SK-N-SH (cell line): ENCODE results near the gene EXOC8. TPM values are rescaled to one million over a fixed set of nuclear protein-coding genes. Genes with fewer than 3 reads are reported as not detected.

ENCODE experiments used
- CTCF ChIA-PET: fragments of 300-600, 350-600 bp; formaldehyde crosslinking; extraction: SDS; loops from one replicate; lab custom pipeline; 2021; lab: Yijun Ruan, JAX
- POLR2A ChIA-PET: fragments of 350-600 bp; sonication (Branson Sonifier 250); formaldehyde crosslinking; extraction: SDS; loops from one replicate; lab custom pipeline; 2020; ENCODE audit warnings: antibody characterized with exemption, inconsistent platforms; lab: Yijun Ruan, JAX
- DNase-seq: peaks from one replicate; pipeline ENCODE4 v3.0.0; 2012
- H2AFZ ChIP-seq: fragments of 200-600 bp; sonication (generic); 2 replicates; pipeline ENCODE4 v1.8.1; 2016; ENCODE audit warnings: antibody characterized with exemption, mild to moderate bottlenecking, low read depth
- H3F3A ChIP-seq: fragments of 200-600 bp; sonication (generic); replicated peaks from 2 replicates; pipeline ENCODE3; 2016; ENCODE audit warnings: antibody characterized with exemption, mild to moderate bottlenecking; ENCODE audit not compliant: insufficient read depth
- H3K27ac ChIP-seq, 2 experiments: fragments of 200-500 bp in 1 of 2; fragments of 200-600 bp in 1 of 2; sonication (Bioruptor generic) in 1 of 2; sonication (generic), shearing (Covaris generic) in 1 of 2; 2 replicates each; pipeline versions ENCODE4 v1.5.1 to v1.6.1; 2014 to 2016; ENCODE audit warnings: low read depth in 2 of 2, inconsistent platforms in 1 of 2, low read length in 1 of 2, mild to moderate bottlenecking in 1 of 2, mixed read lengths in 1 of 2
- H3K27me3 ChIP-seq: fragments of 200-600 bp; sonication (generic), shearing (Covaris generic); 2 replicates; pipeline ENCODE4 v1.6.1; 2016; ENCODE audit warnings: mixed run types; ENCODE audit not compliant: insufficient read depth
- H3K36me3 ChIP-seq, 2 experiments: fragments of 200-500 bp in 1 of 2; fragments of 200-600 bp in 1 of 2; sonication (Bioruptor generic) in 1 of 2; sonication (generic) in 1 of 2; replicated peaks in 1 of 2; 2 replicates each; pipeline versions ENCODE3 to v1.5.1; 2014 to 2016; ENCODE audit warnings: low read length in 1 of 2, mild to moderate bottlenecking in 1 of 2; ENCODE audit not compliant: insufficient read depth in 2 of 2, control insufficient read depth in 1 of 2
- H3K4me1 ChIP-seq, 2 experiments: fragments of 200-500 bp in 1 of 2; fragments of 200-600 bp in 1 of 2; sonication (Bioruptor generic) in 1 of 2; sonication (generic), shearing (Covaris generic) in 1 of 2; 2 replicates each; pipeline versions ENCODE4 v1.5.1 to v1.6.1; 2014 to 2016; ENCODE audit warnings: low read depth in 1 of 2, low read length in 1 of 2, mixed run types in 1 of 2; ENCODE audit not compliant: insufficient read depth in 2 of 2, control insufficient read depth in 1 of 2
- H3K4me2 ChIP-seq: fragments of 200-600 bp; sonication (generic), shearing (Covaris generic); 2 replicates; pipeline ENCODE4 v1.6.1; 2017; ENCODE audit warnings: mixed run types
- H3K4me3 ChIP-seq, 2 experiments: fragments of 200-500 bp in 1 of 2; fragments of 200-600 bp in 1 of 2; sonication (Bioruptor generic) in 1 of 2; sonication (generic), shearing (Covaris generic) in 1 of 2; 2 replicates each; pipeline versions ENCODE4 v1.5.1 to v1.8.1; 2014 to 2016; ENCODE audit warnings: low read depth in 2 of 2, inconsistent platforms in 1 of 2, low read length in 1 of 2, mild to moderate bottlenecking in 1 of 2, mixed read lengths in 1 of 2, moderate library complexity in 1 of 2
- H3K79me2 ChIP-seq: fragments of 200-600 bp; sonication (generic); 2 replicates; pipeline ENCODE4 v1.8.1; 2017; ENCODE audit warnings: mild to moderate bottlenecking; ENCODE audit not compliant: insufficient read depth
- H3K9ac ChIP-seq: fragments of 200-600 bp; sonication (generic); 2 replicates; pipeline ENCODE4 v1.6.1; 2017; ENCODE audit warnings: mixed run types
- H3K9me2 ChIP-seq: fragments of 200-600 bp; sonication (generic); 2 replicates; pipeline ENCODE4 v1.6.1; 2017; ENCODE audit warnings: mixed run types
- H3K9me3 ChIP-seq: fragments of 200-600 bp; sonication (generic); 2 replicates; pipeline ENCODE4 v1.6.1; 2017; ENCODE audit warnings: mixed run types, mild to moderate bottlenecking, moderate library complexity
- H4K20me1 ChIP-seq: fragments of 200-600 bp; sonication (generic); 2 replicates; pipeline ENCODE4 v1.6.1; 2017; ENCODE audit warnings: mild to moderate bottlenecking, mixed run types; ENCODE audit not compliant: insufficient read depth
- EP300 ChIP-seq, 2 experiments: IDR thresholded peaks; 2 replicates each; pipeline versions ENCODE4 v1.4.0 to v1.6.1; 2012; ENCODE audit warnings: borderline replicate concordance in 1 of 2, low read depth in 1 of 2, low read length in 1 of 2
- EZH2phosphoT487 ChIP-seq: fragments of 200-600 bp; sonication (generic); IDR thresholded peaks from 2 replicates; pipeline ENCODE4 v1.6.1; 2017; ENCODE audit warnings: low read depth, mixed run types, mild to moderate bottlenecking, antibody characterized with exemption, moderate library complexity, borderline replicate concordance
- FOSL2 ChIP-seq: IDR thresholded peaks from 2 replicates; pipeline ENCODE4 v1.4.0; 2012; ENCODE audit warnings: low read depth, mild to moderate bottlenecking, moderate library complexity, borderline replicate concordance
- FOXM1 ChIP-seq: IDR thresholded peaks from 2 replicates; pipeline ENCODE4 v1.4.0; 2012; ENCODE audit warnings: low read depth, mild to moderate bottlenecking
- GATA2 ChIP-seq: sonication (generic); formaldehyde crosslinking; IDR thresholded peaks from 2 replicates; pipeline ENCODE4 v1.5.0; 2020; ENCODE audit warnings: mild to moderate bottlenecking, missing genetic modification reagents
- JUND ChIP-seq: IDR thresholded peaks from 2 replicates; pipeline ENCODE4 v1.4.0; 2012
- MEF2A ChIP-seq: IDR thresholded peaks from 2 replicates; pipeline ENCODE4 v1.4.0; 2012; ENCODE audit warnings: low read depth, borderline replicate concordance
- MXI1 ChIP-seq: IDR thresholded peaks from 2 replicates; pipeline ENCODE4 v1.6.1; 2012; ENCODE audit warnings: mild to moderate bottlenecking, low read depth, low read length, improper control_type of control experiment
- RCOR1 ChIP-seq: fragments of 150-350 bp; IDR thresholded peaks from 2 replicates; pipeline ENCODE4 v1.6.1; 2017; ENCODE audit warnings: antibody characterized with exemption, low read length
- WGBS: methylation state at CpG from one replicate; pipeline ENCODE4 v1.1.6; 2017; ENCODE audit warnings: low lambda C conversion rate; 5-methylcytosine and 5-hydroxymethylcytosine counted together
- polyA plus RNA-seq, 3 experiments: library from polyadenylated mRNA; depleted of rRNA; stranded (reverse); fragments of >200 nt; gene quantifications; 2 replicates each; pipeline ENCODE4 v1.2.3, GENCODE V29; 2012
- TF ChIP-seq, protein P1 (sequence below): fragments of 200-600 bp; sonication (generic); IDR thresholded peaks from 2 replicates; pipeline ENCODE4 v1.6.1; 2017; ENCODE audit warnings: antibody characterized with exemption, mild to moderate bottlenecking, moderate library complexity
- TF ChIP-seq, protein P2 (sequence below): fragments of 150-350 bp; IDR thresholded peaks from 2 replicates; pipeline ENCODE4 v1.6.1; 2016; ENCODE audit warnings: mild to moderate bottlenecking, low read depth, low read length
- TF ChIP-seq, protein P3 (sequence below): IDR thresholded peaks from 2 replicates; pipeline ENCODE4 v1.4.0; 2012; ENCODE audit warnings: low read depth, borderline replicate concordance
- TF ChIP-seq, protein P4 (sequence below): IDR thresholded peaks from 2 replicates; pipeline ENCODE4 v1.4.0; 2012; ENCODE audit warnings: low read depth, borderline replicate concordance
- TF ChIP-seq, protein P5 (sequence below): IDR thresholded peaks from 2 replicates; pipeline ENCODE4 v1.4.0; 2012; ENCODE audit warnings: low read depth

The EXOC8 gene
- polyA plus RNA-seq, 1 of the 3 experiments (the other 2 are of a cell fraction): 2.1 TPM

DNA sequence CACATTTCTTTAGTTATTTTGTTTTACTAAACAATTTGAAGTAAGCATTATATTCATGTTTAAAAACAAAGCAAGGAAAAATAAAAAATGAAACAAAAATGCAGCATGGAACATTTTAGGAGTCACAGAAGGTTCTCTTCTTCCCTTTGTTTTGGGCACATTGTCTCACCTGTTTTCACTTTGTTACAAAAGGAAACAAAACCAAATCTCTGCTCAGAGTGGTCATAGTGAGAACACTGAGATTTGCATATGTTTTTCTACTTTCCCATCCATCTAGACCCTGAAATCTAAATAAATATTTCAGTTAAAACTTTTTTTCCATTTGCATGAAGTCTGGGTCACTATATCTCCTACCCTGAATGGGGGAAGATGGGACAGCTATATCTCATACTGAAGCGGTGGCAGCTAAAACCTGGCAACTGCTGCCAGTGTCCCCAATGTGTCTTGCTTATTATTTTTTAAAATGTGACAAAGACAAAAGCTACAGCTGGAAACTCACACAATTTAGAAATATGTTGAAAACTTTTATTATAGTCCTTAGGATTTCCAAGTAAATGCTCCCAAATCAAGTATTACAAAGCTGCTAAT is 3.5 kb downstream of the EXOC8 start (continued):
- TF ChIP-seq, protein P1, sequence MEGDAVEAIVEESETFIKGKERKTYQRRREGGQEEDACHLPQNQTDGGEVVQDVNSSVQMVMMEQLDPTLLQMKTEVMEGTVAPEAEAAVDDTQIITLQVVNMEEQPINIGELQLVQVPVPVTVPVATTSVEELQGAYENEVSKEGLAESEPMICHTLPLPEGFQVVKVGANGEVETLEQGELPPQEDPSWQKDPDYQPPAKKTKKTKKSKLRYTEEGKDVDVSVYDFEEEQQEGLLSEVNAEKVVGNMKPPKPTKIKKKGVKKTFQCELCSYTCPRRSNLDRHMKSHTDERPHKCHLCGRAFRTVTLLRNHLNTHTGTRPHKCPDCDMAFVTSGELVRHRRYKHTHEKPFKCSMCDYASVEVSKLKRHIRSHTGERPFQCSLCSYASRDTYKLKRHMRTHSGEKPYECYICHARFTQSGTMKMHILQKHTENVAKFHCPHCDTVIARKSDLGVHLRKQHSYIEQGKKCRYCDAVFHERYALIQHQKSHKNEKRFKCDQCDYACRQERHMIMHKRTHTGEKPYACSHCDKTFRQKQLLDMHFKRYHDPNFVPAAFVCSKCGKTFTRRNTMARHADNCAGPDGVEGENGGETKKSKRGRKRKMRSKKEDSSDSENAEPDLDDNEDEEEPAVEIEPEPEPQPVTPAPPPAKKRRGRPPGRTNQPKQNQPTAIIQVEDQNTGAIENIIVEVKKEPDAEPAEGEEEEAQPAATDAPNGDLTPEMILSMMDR: no peak
- TF ChIP-seq FOXM1: no peak
- no peak for TF ChIP-seq EZH2phosphoT487

DNA sequence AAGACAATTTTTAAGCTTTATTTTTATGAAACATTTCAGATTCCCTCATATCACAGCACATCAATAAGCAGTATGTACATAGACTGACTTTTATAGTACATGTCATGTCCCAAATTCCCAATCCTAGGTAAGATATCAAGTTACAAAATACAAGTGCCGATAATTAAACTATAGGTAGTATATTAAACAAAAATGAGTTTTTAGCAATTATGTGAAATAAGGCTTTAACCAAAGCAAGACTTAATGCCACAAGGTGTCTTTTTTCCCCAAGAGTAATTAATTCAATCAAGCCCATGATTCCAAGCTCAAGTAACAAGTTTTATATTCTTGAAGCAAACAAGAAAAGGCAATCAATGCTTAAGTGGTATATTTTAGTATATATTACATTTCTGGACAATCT is 4.9 kb downstream of the EXOC8 start:
- ChIA-PET CTCF (no interaction called here), POLR2A (no interaction called here)
- H3K79me2 ChIP-seq: peaks cover 60% of the 10 kb centered on the region
- H2AFZ ChIP-seq: no peak overlapping the region
- peaks cover 27 to 33% of the 10 kb centered on the region in 2 experiments for H3K36me3 ChIP-seq
- no peaks in the 10 kb centered on the region for H3K9me3 ChIP-seq
- TF ChIP-seq, protein P2, sequence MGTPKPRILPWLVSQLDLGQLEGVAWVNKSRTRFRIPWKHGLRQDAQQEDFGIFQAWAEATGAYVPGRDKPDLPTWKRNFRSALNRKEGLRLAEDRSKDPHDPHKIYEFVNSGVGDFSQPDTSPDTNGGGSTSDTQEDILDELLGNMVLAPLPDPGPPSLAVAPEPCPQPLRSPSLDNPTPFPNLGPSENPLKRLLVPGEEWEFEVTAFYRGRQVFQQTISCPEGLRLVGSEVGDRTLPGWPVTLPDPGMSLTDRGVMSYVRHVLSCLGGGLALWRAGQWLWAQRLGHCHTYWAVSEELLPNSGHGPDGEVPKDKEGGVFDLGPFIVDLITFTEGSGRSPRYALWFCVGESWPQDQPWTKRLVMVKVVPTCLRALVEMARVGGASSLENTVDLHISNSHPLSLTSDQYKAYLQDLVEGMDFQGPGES: no peak
- TF ChIP-seq FOXM1: no peak
- TF ChIP-seq EP300 (IDR thresholded peaks at IDR 0.05; ENCODE audit: borderline replicate concordance in 1 of 2, low read depth in 1 of 2, low read length in 1 of 2): no peak
- TF ChIP-seq MXI1: no peak
- TF ChIP-seq, all 33 proteins: peak for 0
- 0 out of 4 replicates have a peak overlapping the region, but pooled peaks of 1 of the 2 experiments have one; percentile 56 for H3K4me3 ChIP-seq
- H3F3A ChIP-seq: peaks cover 7% of the 10 kb centered on the region
- WGBS: 98% methylated on average over 1 of the region's 1 CpG
- H3K9ac ChIP-seq: no peak overlapping the region
- no peak for DNase-seq
- H3K9me2 ChIP-seq: no peaks in the 10 kb centered on the region
- no peaks in the 10 kb centered on the region for H3K27me3 ChIP-seq
- peaks cover 13 to 36% of the 10 kb centered on the region in 2 experiments; a peak in 3 of 4 replicates for H3K4me1 ChIP-seq
- H4K20me1 ChIP-seq: peaks cover 42% of the 10 kb centered on the region
- peak overlapping the region; percentile 98; the same call in 1 of the 2 replicates for H3K4me2 ChIP-seq
- H3K27ac ChIP-seq: no peak overlapping the region

DNA sequence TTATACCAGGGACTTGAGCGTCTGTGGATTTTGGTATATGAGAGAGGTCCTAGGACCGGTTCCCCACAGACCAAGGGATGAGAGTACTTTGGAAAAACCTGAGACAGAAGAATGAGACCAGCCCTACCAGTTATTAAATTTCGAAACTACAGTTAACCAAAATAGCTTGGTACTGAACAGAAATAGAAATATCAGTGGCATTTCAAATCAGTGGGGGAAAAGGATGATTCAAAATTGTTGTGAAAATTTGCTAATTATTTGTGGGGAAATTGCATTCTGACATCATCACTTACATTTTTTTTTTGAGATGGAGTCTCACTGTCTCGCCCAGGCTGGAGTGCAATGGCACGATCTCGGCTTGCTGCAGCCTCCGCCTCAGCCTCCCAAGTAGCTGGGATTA is 8.2 kb downstream of the EXOC8 start:
- Histone ChIP-seq H3K4me2 (no peak overlapping the region), H3K9ac (no peak overlapping the region), H3K36me3 (peaks cover 15 to 24% of the 10 kb centered on the region in 2 experiments), H4K20me1 (peaks cover 17% of the 10 kb centered on the region), H3K27me3 (no peaks in the 10 kb centered on the region), H3K9me3 (no peaks in the 10 kb centered on the region), H2AFZ (no peak overlapping the region), H3K79me2 (peaks cover 28% of the 10 kb centered on the region), H3F3A (peaks cover 7% of the 10 kb centered on the region), H3K4me1 (peaks cover 6 to 11% of the 10 kb centered on the region in 2 experiments; a peak in 3 of 4 replicates), H3K9me2 (no peaks in the 10 kb centered on the region), H3K27ac (no peak overlapping the region), H3K4me3 (no peak overlapping the region)
- WGBS: 93% methylated on average over 7 of the region's 7 CpGs
- no peak for DNase-seq
- CTCF ChIA-PET: interaction anchor here (1.0 kb wide), 1 partner anchor 14 kb away, joined by 3 read pairs; no protein-coding TSS in a partner anchor
- POLR2A ChIA-PET: no interaction called here
- TF ChIP-seq MEF2A (no peak), EZH2phosphoT487 (no peak), FOSL2 (no peak), MXI1 (no peak), GATA2 (CRISPR knock-in tag) (no peak), JUND (no peak), EP300 (IDR thresholded peaks at IDR 0.05; ENCODE audit: borderline replicate concordance in 1 of 2, low read depth in 1 of 2, low read length in 1 of 2) (no peak), FOXM1 (no peak), RCOR1 (no peak)
- TF ChIP-seq, protein P3, sequence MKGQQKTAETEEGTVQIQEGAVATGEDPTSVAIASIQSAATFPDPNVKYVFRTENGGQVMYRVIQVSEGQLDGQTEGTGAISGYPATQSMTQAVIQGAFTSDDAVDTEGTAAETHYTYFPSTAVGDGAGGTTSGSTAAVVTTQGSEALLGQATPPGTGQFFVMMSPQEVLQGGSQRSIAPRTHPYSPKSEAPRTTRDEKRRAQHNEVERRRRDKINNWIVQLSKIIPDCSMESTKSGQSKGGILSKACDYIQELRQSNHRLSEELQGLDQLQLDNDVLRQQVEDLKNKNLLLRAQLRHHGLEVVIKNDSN: no peak
- TF ChIP-seq, protein P4, sequence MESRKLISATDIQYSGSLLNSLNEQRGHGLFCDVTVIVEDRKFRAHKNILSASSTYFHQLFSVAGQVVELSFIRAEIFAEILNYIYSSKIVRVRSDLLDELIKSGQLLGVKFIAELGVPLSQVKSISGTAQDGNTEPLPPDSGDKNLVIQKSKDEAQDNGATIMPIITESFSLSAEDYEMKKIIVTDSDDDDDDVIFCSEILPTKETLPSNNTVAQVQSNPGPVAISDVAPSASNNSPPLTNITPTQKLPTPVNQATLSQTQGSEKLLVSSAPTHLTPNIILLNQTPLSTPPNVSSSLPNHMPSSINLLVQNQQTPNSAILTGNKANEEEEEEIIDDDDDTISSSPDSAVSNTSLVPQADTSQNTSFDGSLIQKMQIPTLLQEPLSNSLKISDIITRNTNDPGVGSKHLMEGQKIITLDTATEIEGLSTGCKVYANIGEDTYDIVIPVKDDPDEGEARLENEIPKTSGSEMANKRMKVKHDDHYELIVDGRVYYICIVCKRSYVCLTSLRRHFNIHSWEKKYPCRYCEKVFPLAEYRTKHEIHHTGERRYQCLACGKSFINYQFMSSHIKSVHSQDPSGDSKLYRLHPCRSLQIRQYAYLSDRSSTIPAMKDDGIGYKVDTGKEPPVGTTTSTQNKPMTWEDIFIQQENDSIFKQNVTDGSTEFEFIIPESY: no peak
- TF ChIP-seq, protein P1: no peak
- TF ChIP-seq, protein P5, sequence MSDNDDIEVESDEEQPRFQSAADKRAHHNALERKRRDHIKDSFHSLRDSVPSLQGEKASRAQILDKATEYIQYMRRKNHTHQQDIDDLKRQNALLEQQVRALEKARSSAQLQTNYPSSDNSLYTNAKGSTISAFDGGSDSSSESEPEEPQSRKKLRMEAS: no peak
